ENCODE measurements around the gene ADAMTS3.

DNA sequence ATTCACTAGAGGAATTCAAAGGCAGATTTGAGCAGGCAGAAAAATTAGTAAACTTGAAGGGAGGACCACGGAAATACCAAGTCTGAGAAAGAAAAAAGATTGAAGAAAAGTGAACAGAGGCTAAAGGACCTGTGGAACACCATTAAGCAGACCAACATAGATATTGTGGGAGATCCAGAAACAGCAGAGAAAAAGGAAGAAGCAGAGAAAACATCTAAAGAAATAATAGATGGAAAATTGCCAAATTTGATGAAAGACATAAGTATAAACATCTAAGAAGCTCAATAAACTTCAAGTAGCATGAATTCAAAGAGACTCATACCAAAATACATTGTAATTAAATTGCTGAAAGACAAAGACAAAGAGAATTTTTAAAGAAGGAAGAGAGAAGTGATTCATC is 31.0 kb downstream of the ADAMTS3 start:
- TF ChIP-seq, protein P1, sequence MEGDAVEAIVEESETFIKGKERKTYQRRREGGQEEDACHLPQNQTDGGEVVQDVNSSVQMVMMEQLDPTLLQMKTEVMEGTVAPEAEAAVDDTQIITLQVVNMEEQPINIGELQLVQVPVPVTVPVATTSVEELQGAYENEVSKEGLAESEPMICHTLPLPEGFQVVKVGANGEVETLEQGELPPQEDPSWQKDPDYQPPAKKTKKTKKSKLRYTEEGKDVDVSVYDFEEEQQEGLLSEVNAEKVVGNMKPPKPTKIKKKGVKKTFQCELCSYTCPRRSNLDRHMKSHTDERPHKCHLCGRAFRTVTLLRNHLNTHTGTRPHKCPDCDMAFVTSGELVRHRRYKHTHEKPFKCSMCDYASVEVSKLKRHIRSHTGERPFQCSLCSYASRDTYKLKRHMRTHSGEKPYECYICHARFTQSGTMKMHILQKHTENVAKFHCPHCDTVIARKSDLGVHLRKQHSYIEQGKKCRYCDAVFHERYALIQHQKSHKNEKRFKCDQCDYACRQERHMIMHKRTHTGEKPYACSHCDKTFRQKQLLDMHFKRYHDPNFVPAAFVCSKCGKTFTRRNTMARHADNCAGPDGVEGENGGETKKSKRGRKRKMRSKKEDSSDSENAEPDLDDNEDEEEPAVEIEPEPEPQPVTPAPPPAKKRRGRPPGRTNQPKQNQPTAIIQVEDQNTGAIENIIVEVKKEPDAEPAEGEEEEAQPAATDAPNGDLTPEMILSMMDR (IDR thresholded peaks at IDR 0.05): no peak
- TF ChIP-seq POLR2A (IDR thresholded peaks at IDR 0.05): no peak
